ENCODE data around the gene CLSTN1. TPM values are rescaled to one million over a fixed set of nuclear protein-coding genes. Genes with fewer than 3 reads are reported as not detected.

CLSTN1 gene
- total and polyA plus RNA-seq, 5 donors from 2014 or later, result 19.2 to 106 (median 22.7) TPM

DNA sequence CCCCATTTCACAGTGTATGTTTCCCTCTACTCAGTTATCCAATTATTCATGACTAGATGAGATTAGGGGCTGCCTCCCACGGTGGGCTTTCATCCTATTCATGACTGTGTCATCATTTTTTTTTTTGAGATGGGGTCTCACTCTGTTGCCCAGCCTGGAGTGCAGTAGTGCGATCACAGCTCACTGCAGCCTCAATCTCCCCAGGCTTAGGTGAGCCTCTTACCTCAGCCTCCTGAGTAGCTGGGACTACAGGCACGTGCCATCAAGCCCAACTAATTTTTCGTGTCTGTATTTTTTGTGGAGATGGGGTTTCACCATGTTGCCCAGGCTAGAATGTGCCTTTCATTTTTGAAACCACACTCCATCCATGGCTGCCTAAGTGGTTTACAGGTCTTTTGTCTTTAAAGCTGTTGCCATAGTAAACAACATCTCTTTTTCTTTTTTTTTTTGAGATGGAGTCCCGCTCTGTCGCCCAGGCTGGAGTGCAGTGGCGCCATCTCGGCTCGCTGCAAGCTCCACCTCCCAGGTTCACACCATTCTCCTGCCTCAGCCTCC lies 112.2 kb downstream of the CLSTN1 start:
- no peaks in the 10 kb centered on the region for H3K9me3 ChIP-seq (ENCODE audit: control insufficient read depth in 2 of 2, low read length in 2 of 2)
- H3K36me3 Mint-ChIP-seq, result peaks cover 26% of the 10 kb centered on the region
- H3K9me3 Mint-ChIP-seq, result peaks cover 0 to 1% (median 0%) of the 10 kb centered on the region in 7 donors
- H3K27me3 Mint-ChIP-seq, result no peaks in the 10 kb centered on the region
- H3K4me1 ChIP-seq (ENCODE audit: control insufficient read depth, insufficient read depth, low read length, poor library complexity, severe bottlenecking), result peaks cover 48% of the 10 kb centered on the region
- ATAC-seq (ENCODE audit: low read depth in 2 of 2), result no peak
- H3K27ac Mint-ChIP-seq, result peak overlapping the region in 2 of 3 donors; percentile 15 to 25
- peaks cover 50% of the 10 kb centered on the region for H3K36me3 ChIP-seq (ENCODE audit: control insufficient read depth, insufficient read depth, low read length)
- no peak for DNase-seq
- H3K4me1 Mint-ChIP-seq, result peaks cover 7 to 75% (median 24%) of the 10 kb centered on the region in 4 donors
- H3K27me3 ChIP-seq (ENCODE audit: control insufficient read depth, insufficient read depth, low read length), result no peaks in the 10 kb centered on the region
- H3K4me3 Mint-ChIP-seq, result peak overlapping the region in 2 of 4 donors; percentile 12 to 13
- no peak overlapping the region for H3K27ac ChIP-seq (ENCODE audit: insufficient read depth, low read length, poor library complexity, severe bottlenecking)
- H3K4me3 ChIP-seq (ENCODE audit: low read depth, low read length), result no peak overlapping the region

- DNase-seq (no peak), ATAC-seq (ENCODE audit: low read depth in 2 of 2) (no peak)
- peaks cover 12 to 74% (median 34%) of the 10 kb centered on the region in 4 donors for H3K4me1 Mint-ChIP-seq
- no peaks in the 10 kb centered on the region for H3K9me3 ChIP-seq (ENCODE audit: control insufficient read depth in 2 of 2, low read length in 2 of 2)
- peaks cover 0 to 1% (median 0%) of the 10 kb centered on the region in 7 donors for H3K9me3 Mint-ChIP-seq
- H3K27me3 Mint-ChIP-seq, result no peaks in the 10 kb centered on the region
- H3K36me3 ChIP-seq (ENCODE audit: control insufficient read depth, insufficient read depth, low read length), result peaks cover 40% of the 10 kb centered on the region
- H3K4me3 Mint-ChIP-seq, result peak overlapping the region in 1 of 4 donors; percentile 56
- peaks cover 47% of the 10 kb centered on the region for H3K4me1 ChIP-seq (ENCODE audit: control insufficient read depth, insufficient read depth, low read length, poor library complexity, severe bottlenecking)
- peaks cover 34% of the 10 kb centered on the region for H3K36me3 Mint-ChIP-seq
- H3K27ac Mint-ChIP-seq, result no peak overlapping the region
- no peaks in the 10 kb centered on the region for H3K27me3 ChIP-seq (ENCODE audit: control insufficient read depth, insufficient read depth, low read length)
- H3K4me3 ChIP-seq (ENCODE audit: low read depth, low read length), result no peak overlapping the region
- peak overlapping the region; percentile 41 for H3K27ac ChIP-seq (ENCODE audit: insufficient read depth, low read length, poor library complexity, severe bottlenecking)
Measured at GRCh38 chr1:9710037-9710436, 113.7 kb downstream of the CLSTN1 start.

GRCh38 chr1:9706178-9706577 lies 117.6 kb downstream of the CLSTN1 start:
- Mint-ChIP-seq H3K27me3 (peaks cover 4% of the 10 kb centered on the region), H3K4me3 (peak overlapping the region in 3 of 4 donors; percentile 21 to 76 (median 54)), H3K27ac (peak overlapping the region in 2 of 3 donors; percentile 36 to 87), H3K36me3 (peaks cover 34% of the 10 kb centered on the region), H3K4me1 (peaks cover 15 to 77% (median 49%) of the 10 kb centered on the region in 4 donors), H3K9me3 (peaks cover 0 to 3% (median 0%) of the 10 kb centered on the region in 7 donors)
- Histone ChIP-seq H3K9me3 (ENCODE audit: control insufficient read depth in 2 of 2, low read length in 2 of 2) (no peaks in the 10 kb centered on the region), H3K36me3 (ENCODE audit: control insufficient read depth, insufficient read depth, low read length) (peaks cover 24% of the 10 kb centered on the region), H3K4me1 (ENCODE audit: control insufficient read depth, insufficient read depth, low read length, poor library complexity, severe bottlenecking) (peaks cover 54% of the 10 kb centered on the region), H3K27me3 (ENCODE audit: control insufficient read depth, insufficient read depth, low read length) (no peaks in the 10 kb centered on the region), H3K27ac (ENCODE audit: insufficient read depth, low read length, poor library complexity, severe bottlenecking) (peak overlapping the region; percentile 33), H3K4me3 (ENCODE audit: low read depth, low read length) (no peak overlapping the region)
- DNase-seq (no peak), ATAC-seq (ENCODE audit: low read depth in 2 of 2) (no peak)

- peak overlapping the region; percentile 33 for H3K27ac ChIP-seq (ENCODE audit: insufficient read depth, low read length, poor library complexity, severe bottlenecking)
- peaks cover 54% of the 10 kb centered on the region for H3K4me1 ChIP-seq (ENCODE audit: control insufficient read depth, insufficient read depth, low read length, poor library complexity, severe bottlenecking)
- no peaks in the 10 kb centered on the region for H3K27me3 ChIP-seq (ENCODE audit: control insufficient read depth, insufficient read depth, low read length)
- H3K4me3 Mint-ChIP-seq, result peak overlapping the region; percentile 64 to 76 (median 66)
- H3K27ac Mint-ChIP-seq, result peak overlapping the region; percentile 7 to 87 (median 34)
- H3K36me3 ChIP-seq (ENCODE audit: control insufficient read depth, insufficient read depth, low read length), result peaks cover 25% of the 10 kb centered on the region
- peaks cover 15 to 81% (median 54%) of the 10 kb centered on the region in 4 donors for H3K4me1 Mint-ChIP-seq
- no peaks in the 10 kb centered on the region for H3K9me3 ChIP-seq (ENCODE audit: control insufficient read depth in 2 of 2, low read length in 2 of 2)
- H3K4me3 ChIP-seq (ENCODE audit: low read depth, low read length), result peak overlapping the region; percentile 48
- no peak for ATAC-seq (ENCODE audit: low read depth in 2 of 2)
- H3K27me3 Mint-ChIP-seq, result peaks cover 4% of the 10 kb centered on the region
- peaks cover 0 to 3% (median 0%) of the 10 kb centered on the region in 7 donors for H3K9me3 Mint-ChIP-seq
- no peak for DNase-seq
- peaks cover 36% of the 10 kb centered on the region for H3K36me3 Mint-ChIP-seq
Measured at GRCh38 chr1:9705337-9706093, 118.2 kb downstream of the CLSTN1 start.

- ATAC-seq (ENCODE audit: low read depth in 2 of 2), result no peak
Measured at GRCh38 chr1:9703681-9704080, 120.1 kb downstream of the CLSTN1 start.

GRCh38 chr1:9703165-9703509 lies 120.6 kb downstream of the CLSTN1 start:
- no peaks in the 10 kb centered on the region for H3K27me3 ChIP-seq (ENCODE audit: control insufficient read depth, insufficient read depth, low read length)
- H3K27ac Mint-ChIP-seq, result peak overlapping the region; percentile 77 to 91 (median 80)
- peaks cover 32% of the 10 kb centered on the region for H3K36me3 ChIP-seq (ENCODE audit: control insufficient read depth, insufficient read depth, low read length)
- ATAC-seq (ENCODE audit: low read depth in 2 of 2), result no peak
- H3K36me3 Mint-ChIP-seq, result peaks cover 37% of the 10 kb centered on the region
- peaks cover 0 to 3% (median 0%) of the 10 kb centered on the region in 7 donors for H3K9me3 Mint-ChIP-seq
- no peak overlapping the region for H3K4me3 ChIP-seq (ENCODE audit: low read depth, low read length)
- H3K4me1 ChIP-seq (ENCODE audit: control insufficient read depth, insufficient read depth, low read length, poor library complexity, severe bottlenecking), result peaks cover 51% of the 10 kb centered on the region
- H3K4me1 Mint-ChIP-seq, result peaks cover 15 to 87% (median 62%) of the 10 kb centered on the region in 4 donors
- H3K27ac ChIP-seq (ENCODE audit: insufficient read depth, low read length, poor library complexity, severe bottlenecking), result peak overlapping the region; percentile 1
- H3K9me3 ChIP-seq (ENCODE audit: control insufficient read depth in 2 of 2, low read length in 2 of 2), result no peaks in the 10 kb centered on the region
- DNase-seq, result no peak
- peaks cover 4% of the 10 kb centered on the region for H3K27me3 Mint-ChIP-seq
- H3K4me3 Mint-ChIP-seq, result peak overlapping the region; percentile 9 to 77 (median 72)

More at GRCh38 chr1:9703681-9704080, 120.1 kb downstream of the CLSTN1 start:
- Mint-ChIP-seq H3K4me3 (peak overlapping the region; percentile 61 to 77 (median 72)), H3K27me3 (peaks cover 4% of the 10 kb centered on the region), H3K36me3 (peaks cover 32% of the 10 kb centered on the region), H3K4me1 (peaks cover 15 to 82% (median 57%) of the 10 kb centered on the region in 4 donors), H3K9me3 (peaks cover 0 to 3% (median 0%) of the 10 kb centered on the region in 7 donors), H3K27ac (peak overlapping the region; percentile 77 to 91 (median 80))
- peaks cover 30% of the 10 kb centered on the region for H3K36me3 ChIP-seq (ENCODE audit: control insufficient read depth, insufficient read depth, low read length)
- H3K4me1 ChIP-seq (ENCODE audit: control insufficient read depth, insufficient read depth, low read length, poor library complexity, severe bottlenecking), result peaks cover 54% of the 10 kb centered on the region
- no peak for DNase-seq
- H3K27ac ChIP-seq (ENCODE audit: insufficient read depth, low read length, poor library complexity, severe bottlenecking), result peak overlapping the region; percentile 49
- H3K4me3 ChIP-seq (ENCODE audit: low read depth, low read length), result peak overlapping the region; percentile 48
- no peaks in the 10 kb centered on the region for H3K9me3 ChIP-seq (ENCODE audit: control insufficient read depth in 2 of 2, low read length in 2 of 2)
- H3K27me3 ChIP-seq (ENCODE audit: control insufficient read depth, insufficient read depth, low read length), result no peaks in the 10 kb centered on the region

GRCh38 chr1:9701665-9702064 lies 122.1 kb downstream of the CLSTN1 start:
- peaks cover 4% of the 10 kb centered on the region for H3K27me3 Mint-ChIP-seq
- H3K27ac ChIP-seq (ENCODE audit: insufficient read depth, low read length, poor library complexity, severe bottlenecking), result no peak overlapping the region
- peaks cover 29% of the 10 kb centered on the region for H3K36me3 ChIP-seq (ENCODE audit: control insufficient read depth, insufficient read depth, low read length)
- H3K36me3 Mint-ChIP-seq, result peaks cover 37% of the 10 kb centered on the region
- H3K27me3 ChIP-seq (ENCODE audit: control insufficient read depth, insufficient read depth, low read length), result no peaks in the 10 kb centered on the region
- no peak for DNase-seq
- peak overlapping the region in 2 of 3 donors; percentile 29 to 74 for H3K27ac Mint-ChIP-seq
- peaks cover 15 to 77% (median 57%) of the 10 kb centered on the region in 4 donors for H3K4me1 Mint-ChIP-seq
- H3K4me1 ChIP-seq (ENCODE audit: control insufficient read depth, insufficient read depth, low read length, poor library complexity, severe bottlenecking), result peaks cover 42% of the 10 kb centered on the region
- no peak for ATAC-seq (ENCODE audit: low read depth in 2 of 2)
- H3K9me3 Mint-ChIP-seq, result peaks cover 0 to 3% (median 0%) of the 10 kb centered on the region in 7 donors
- H3K4me3 Mint-ChIP-seq, result peak overlapping the region in 2 of 4 donors; percentile 28 to 38
- no peaks in the 10 kb centered on the region for H3K9me3 ChIP-seq (ENCODE audit: control insufficient read depth in 2 of 2, low read length in 2 of 2)
- H3K4me3 ChIP-seq (ENCODE audit: low read depth, low read length), result no peak overlapping the region

All from CD4-positive, CD25-positive, alpha-beta regulatory T cell (primary cell).